GM19351 (cell line): ENCODE data around the gene NCOA7.
"Not testable (repeated sequence)": the region's sequence is repeated elsewhere in the genome, so short reads cannot be mapped to it uniquely, and the experiment has no call there.

Source experiments
- ATAC-seq: cut with Tn5 transposase; IDR thresholded peaks from one replicate; pipeline ENCODE4 v1.9.1; 2021; ENCODE audit warnings: mild to moderate bottlenecking, moderate library complexity; ENCODE audit not compliant: unreplicated experiment

Gene NCOA7

GRCh38 chr6:125836466-125836865 is 45.7 kb downstream of the NCOA7 start:
- no peak for ATAC-seq

- ATAC-seq: no peak
Measured at GRCh38 chr6:125839471-125839870, 48.7 kb downstream of the NCOA7 start.

DNA sequence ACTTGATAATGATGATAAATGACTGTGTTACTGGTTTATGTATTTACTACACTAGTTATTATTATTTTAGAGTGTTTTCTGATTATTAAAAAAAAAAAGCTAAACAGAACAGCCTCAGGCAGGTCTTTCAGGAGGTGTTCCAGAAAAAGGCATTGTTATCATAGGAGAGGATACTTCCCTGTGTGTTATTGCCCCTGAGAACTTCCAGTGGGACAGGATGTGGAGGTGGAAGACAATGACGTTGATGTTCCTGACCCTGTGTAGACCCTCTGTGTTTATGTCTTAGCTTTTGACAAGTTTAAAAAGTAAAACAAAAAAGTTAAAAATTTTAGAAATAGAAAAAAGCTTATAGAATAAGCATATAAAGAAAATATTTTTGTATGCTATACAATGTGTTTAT is 49.1 kb downstream of the NCOA7 start:
- no peak for ATAC-seq

DNA sequence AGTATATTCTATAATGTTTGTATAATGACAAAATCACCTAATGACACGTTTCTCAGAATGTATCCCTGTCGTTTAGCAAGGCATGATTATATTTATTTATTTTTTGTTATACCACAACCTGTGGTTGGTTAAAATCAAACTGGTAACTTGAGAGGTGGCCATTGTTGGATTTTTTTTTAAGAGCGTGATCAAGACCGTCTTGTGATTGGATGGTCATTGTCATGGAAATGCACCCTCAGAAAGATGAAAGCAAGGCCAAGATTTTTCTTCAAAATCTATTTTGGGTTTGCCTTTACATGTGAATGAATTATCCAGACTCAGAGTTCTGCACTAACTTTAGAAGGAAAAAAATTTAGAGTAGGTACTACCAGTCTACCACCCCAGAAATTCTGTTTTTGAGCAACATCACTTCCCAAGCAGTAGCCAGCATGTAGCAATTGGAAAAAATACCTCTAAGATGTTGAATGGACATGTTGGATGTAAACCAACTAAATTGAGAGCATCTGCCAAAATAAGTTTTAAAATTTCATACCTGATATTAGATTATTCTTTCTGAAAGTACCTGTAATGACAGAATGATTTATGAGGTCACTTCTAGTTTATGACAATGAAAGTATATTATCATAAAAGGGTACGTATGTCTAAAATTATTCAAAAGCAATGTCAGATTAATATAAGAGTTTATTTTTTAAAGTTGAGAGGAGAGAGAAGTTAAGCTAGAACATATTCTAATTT is 50.8 kb downstream of the NCOA7 start:
- ATAC-seq: no peak

GRCh38 chr6:125842091-125842626 is 51.4 kb downstream of the NCOA7 start:
- ATAC-seq: no peak

DNA sequence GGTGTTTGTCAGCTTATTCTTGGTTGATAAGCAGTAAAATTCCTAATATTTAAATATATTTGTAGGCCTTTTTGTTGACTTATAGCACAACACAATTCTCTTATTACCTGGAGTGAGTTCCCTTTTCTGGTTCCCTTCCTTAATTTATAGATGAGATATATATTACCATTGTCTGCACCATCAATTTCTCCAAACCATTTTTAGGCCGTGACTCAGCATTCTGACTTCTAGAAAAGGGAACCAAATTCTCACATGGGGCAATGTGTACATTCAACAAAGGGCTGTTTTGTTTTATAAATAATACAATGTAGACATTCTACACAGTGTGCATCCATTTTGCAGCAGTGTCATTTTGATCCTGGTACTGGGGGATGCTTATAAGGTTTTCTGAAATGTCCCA is 52.8 kb downstream of the NCOA7 start:
- ATAC-seq: no peak

DNA sequence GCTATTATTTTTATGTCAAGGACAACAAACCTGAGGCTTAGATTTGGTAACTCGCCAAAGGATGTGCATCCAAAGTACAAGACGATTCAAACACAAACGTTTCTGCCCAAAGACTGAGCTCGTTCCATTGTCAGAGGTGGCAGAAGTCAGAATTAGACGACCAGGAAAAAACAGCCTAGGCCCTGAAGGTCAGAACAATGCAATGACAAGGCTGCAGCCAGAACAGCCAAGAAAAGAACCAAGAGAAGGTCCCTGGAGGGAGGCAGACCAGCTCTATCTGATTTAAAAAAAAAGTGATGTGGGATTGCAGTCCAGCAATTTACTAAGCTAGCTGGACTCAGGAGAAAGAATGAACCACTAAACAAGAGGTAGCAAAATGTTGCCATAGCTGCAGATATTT is 54.2 kb downstream of the NCOA7 start:
- ATAC-seq: no peak

DNA sequence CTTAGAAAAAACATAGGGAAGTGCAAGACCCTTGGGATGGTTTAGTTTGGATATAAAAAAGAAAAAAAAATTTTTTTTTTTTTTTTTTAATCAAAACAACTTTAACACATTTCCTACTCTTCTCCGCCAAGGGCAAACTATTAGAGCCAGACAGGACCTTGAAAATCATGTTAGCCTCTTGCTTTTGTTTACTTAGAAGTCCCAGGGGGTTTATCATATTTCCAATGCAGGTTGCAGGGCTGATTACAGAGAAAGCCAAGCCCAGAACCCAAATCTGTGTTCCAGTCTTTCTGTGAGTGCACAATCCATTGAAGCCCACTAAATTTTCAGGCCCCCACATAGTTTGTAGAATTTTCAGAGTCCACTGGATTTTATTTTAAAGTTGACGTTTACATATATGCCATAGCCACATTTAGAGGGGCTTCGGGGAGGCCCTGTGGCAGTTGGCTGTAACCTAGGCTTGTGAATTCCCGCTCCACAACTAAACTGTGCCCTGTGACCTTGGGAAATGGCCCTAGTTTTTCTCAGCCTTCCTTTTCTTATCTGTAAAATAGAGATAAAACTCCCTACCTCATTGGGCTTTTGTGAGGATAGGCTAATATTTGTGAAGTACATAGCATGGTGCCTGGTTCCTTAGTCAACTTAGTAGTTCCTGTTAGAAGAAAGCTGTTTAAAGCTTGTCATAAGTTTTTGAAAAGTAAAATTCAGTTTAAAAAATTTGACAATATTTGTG is 55.7 kb downstream of the NCOA7 start:
- no peak for ATAC-seq

DNA sequence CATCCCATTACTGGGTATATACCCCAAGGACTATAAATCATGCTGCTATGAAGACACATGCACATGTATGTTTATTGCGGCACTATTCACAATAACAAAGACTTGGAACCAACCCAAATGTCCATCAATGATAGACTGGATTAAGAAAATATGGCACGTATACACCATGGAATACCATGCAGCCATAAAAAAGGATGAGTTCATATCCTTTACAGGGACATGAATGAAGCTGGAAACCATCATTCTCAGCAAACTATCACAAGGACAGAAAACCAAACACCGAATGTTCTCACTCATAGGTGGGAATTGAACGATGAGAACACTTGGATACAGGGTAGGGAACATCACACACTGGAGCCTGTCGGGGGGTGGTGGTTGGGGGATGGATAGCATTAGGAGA is 57.5 kb downstream of the NCOA7 start:
- not testable (repeated sequence) for ATAC-seq

DNA sequence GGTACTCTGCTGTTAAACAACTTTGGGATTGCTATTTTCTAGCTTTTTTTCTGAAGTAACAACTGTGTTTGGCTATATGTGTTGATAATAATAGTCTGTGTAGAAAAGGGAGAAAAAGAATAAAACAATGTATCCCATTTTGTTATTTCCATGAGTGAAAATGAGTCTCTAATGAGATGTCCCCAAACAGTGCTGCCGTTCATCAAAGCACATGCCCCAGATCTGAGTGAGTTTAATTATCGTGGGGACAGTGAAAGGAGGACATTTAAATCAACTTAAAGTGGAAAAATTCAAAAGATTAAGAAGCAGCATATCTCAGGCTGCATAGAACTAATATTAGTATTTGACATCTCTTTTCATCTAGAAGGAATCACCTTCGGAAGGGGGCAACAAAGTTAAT is 59.6 kb downstream of the NCOA7 start:
- no peak for ATAC-seq

GRCh38 chr6:125852587-125852986 is 61.8 kb downstream of the NCOA7 start:
- ATAC-seq: no peak

- ATAC-seq: no peak
Measured at GRCh38 chr6:125853168-125853567, 62.4 kb downstream of the NCOA7 start.

GRCh38 chr6:125853756-125854155 is 63.0 kb downstream of the NCOA7 start:
- no peak for ATAC-seq

- ATAC-seq: no peak
Measured at GRCh38 chr6:125854355-125854754, 63.6 kb downstream of the NCOA7 start.

GRCh38 chr6:125855783-125856182 is 65.0 kb downstream of the NCOA7 start:
- no peak for ATAC-seq

DNA sequence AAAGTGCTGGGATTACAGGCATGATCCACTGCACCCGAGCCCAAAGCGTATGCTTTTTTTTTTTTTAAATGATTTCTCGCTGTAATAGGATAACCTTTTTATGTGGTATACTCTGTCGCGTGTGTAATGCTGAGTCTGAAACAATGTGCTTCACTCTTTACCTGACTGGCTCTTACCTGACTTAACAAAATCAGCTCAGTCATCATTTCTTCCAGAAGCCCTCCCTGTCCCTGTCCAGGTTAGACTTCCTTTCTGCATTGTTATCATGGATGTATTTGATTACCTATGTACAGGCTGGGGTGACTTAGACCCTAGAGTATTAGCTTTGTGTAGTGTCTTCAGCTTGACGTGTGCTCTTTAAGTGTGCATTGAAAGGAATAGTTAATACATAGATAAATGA is 67.1 kb downstream of the NCOA7 start:
- no peak for ATAC-seq

DNA sequence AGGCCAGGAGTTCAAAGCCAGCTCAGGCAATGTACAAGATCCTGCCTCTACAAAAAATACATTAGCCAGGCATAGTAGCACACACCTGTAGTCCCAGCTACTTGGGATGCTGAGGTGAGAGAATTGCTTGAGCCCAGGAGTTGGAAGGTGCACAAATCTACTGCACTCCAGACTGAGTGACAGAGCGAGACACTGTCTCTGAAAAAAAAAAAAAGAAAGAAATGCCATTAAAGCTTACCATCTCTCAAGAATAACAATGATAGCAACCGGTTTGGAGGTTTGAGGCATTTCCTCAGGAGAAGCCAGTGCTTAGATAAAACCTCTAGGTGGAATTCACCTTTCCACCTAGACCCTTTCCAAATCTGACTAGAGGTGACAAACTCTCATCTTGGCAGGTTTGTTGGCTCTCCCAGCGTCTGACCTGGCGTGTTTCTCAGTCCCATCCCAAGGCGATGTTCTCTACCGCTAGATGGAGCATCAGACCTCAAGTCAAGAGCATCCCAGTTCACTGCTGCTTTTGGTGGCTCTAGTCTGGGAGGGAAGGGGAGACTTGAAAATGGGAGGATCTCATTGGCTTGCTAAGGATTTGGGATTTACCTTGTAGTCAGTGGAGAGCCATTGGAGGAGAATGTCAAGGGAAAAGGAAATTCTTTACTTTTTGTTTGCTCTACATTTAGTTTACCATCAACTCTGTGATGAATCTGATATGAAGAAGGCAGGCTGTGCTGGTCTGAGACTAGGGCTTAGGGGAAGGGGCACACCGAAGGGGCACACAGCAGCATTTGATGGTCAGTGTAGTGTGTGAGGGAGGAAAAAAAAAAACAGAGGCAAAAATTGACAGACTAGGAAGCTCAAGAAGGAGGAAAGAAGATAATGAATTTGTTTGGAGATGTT is 67.9 kb downstream of the NCOA7 start:
- peak; percentile 82 for ATAC-seq

- ATAC-seq: no peak
Measured at GRCh38 chr6:125859727-125860126, 69.0 kb downstream of the NCOA7 start.

GRCh38 chr6:125863023-125863422 is 72.3 kb downstream of the NCOA7 start:
- ATAC-seq: no peak

DNA sequence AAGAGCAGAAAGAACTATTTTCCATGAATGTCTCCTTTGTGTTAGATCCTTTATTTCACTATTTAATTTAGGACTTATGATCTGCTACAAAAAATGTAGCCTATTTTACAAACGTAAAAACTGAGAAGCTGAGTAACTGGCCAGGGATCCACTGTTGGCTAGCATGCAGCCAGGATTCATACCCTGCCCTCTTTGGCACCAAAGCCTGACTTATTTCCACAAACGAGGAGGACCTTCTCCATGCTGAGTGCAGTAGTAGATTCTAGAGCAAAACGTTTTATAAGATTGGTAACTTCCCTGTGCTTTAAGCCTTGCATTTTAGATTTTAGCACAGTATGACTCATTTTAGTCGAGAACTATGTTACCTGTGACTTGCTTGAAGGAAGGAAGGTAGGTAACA is 74.3 kb downstream of the NCOA7 start:
- ATAC-seq: no peak

DNA sequence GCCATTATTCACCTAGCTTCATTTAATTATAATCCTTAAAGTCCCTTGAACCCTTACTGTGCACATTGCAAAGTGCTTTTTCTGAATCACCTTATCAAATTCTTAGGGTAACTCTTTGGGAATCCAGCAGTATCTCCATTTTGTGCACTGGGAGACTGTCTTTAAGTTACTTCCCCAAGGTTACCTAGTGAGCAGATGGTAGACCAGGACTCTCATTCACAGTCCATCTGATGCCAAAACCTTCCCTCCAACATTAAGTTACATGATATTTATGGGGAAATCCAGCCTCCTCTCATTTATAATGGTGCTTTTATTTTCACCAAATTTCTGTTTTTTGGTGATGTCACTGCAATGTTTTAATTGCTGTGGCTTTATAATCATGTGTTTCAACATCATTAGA is 75.7 kb downstream of the NCOA7 start:
- no peak for ATAC-seq
